Stomach (tissue), 4 donors: ENCODE results near the gene HLCS.

Source experiments
- POLR2A ChIP-seq, 4 donors: fragments of 450-650 bp; IDR thresholded peaks; one replicate each; pipeline ENCODE4 v1.6.1; 2016; ENCODE audit warnings: antibody characterized with exemption in 4 of 4, control low read depth in 2 of 4, mild to moderate bottlenecking in 1 of 4, moderate library complexity in 1 of 4
- POLR2AphosphoS5 ChIP-seq, 3 donors: sonication (generic); formaldehyde crosslinking; IDR thresholded peaks; one replicate each; pipeline ENCODE4 v1.6.1; 2016; ENCODE audit warnings: antibody characterized with exemption in 3 of 3
- TF ChIP-seq, protein P1 (sequence below), 7 experiments: fragments of 450-650 bp in 4 of 7; fragments of 200-600 bp in 3 of 7; sonication (generic) in 3 of 7; IDR thresholded peaks; one replicate each; pipeline ENCODE4 v1.5.1; 2016 to 2019; ENCODE audit warnings: antibody characterized with exemption in 7 of 7, control low read depth in 2 of 7, mild to moderate bottlenecking in 1 of 7

DNA sequence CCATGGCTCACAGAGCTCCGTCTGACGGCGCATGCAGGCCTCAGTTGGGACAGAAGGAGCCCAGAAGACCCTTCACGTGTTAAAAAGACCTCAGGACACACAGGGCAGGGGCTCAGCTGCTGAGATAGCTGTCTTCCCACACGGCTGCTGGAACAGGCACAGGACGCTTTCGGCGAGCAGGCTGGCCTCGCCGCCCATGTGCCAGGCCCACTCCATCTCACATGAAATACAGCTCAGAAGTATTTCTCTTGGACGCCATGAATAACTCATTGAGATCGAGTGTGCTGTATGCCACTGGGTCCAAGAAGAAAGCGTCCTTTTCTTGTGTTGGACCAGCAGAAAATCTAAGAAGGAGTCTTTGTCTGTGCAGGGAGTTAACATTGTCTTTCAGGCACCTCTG is 198.0 kb downstream of the HLCS start:
- TF ChIP-seq, protein P1, sequence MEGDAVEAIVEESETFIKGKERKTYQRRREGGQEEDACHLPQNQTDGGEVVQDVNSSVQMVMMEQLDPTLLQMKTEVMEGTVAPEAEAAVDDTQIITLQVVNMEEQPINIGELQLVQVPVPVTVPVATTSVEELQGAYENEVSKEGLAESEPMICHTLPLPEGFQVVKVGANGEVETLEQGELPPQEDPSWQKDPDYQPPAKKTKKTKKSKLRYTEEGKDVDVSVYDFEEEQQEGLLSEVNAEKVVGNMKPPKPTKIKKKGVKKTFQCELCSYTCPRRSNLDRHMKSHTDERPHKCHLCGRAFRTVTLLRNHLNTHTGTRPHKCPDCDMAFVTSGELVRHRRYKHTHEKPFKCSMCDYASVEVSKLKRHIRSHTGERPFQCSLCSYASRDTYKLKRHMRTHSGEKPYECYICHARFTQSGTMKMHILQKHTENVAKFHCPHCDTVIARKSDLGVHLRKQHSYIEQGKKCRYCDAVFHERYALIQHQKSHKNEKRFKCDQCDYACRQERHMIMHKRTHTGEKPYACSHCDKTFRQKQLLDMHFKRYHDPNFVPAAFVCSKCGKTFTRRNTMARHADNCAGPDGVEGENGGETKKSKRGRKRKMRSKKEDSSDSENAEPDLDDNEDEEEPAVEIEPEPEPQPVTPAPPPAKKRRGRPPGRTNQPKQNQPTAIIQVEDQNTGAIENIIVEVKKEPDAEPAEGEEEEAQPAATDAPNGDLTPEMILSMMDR (IDR thresholded peaks at IDR 0.05): no peak
- TF ChIP-seq POLR2A (IDR thresholded peaks at IDR 0.05): no peak
- no peak for TF ChIP-seq POLR2AphosphoS5 (IDR thresholded peaks at IDR 0.05)
